Measurements from ENCODE around the gene GOLGA8F.
"Not testable (repeated sequence)": the region's sequence is repeated elsewhere in the genome, so short reads cannot be mapped to it uniquely, and the experiment has no call there.

GOLGA8F gene

GRCh38 chr15:28378364-28378763 is at the start of gene GOLGA8F:
Gene GOLGA8F, plus strand, starts transcription at chr15:28378664. Its CDS starts 98 bp downstream, at chr15:28378762.
- not testable (repeated sequence) for DNase-seq

DNA sequence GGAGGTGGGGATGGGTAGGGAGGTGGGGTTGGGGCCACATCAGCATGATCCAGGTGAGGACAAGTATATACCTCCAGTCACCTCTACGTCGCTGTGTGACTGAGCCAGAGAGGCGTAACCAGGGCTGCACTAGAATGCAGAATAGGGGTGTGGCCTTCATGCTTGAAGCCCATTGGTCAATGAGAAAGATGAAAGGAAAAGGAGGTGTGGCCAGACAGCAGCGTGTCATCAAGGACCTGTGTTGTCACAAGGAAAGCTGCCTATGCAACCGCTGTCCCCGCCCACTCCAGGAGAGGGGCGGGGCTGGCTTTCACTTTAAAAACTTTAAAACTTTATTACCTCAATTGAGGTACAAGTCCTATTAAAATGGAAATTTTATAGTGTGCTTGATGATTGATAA is 20.5 kb upstream of the GOLGA8F start, which contains the start of gene GOLGA6L24:
Gene GOLGA6L24, minus strand, starts transcription at position 101 of the 400 bp plus-strand sequence. Its CDS starts 61 bp downstream, at position 40.
- not testable (repeated sequence) for DNase-seq

- DNase-seq, result not testable (repeated sequence)
These were observed 13.0 kb upstream of the GOLGA8F start for GRCh38 chr15:28365502-28365901.

- not testable (repeated sequence) for DNase-seq
These were observed 1.6 kb downstream of the GOLGA8F start for GRCh38 chr15:28380053-28380452.

- not testable (repeated sequence) for DNase-seq
These were observed 17.6 kb downstream of the GOLGA8F start for GRCh38 chr15:28396022-28396421.

- DNase-seq, result not testable (repeated sequence)
These were observed 24.4 kb downstream of the GOLGA8F start for GRCh38 chr15:28402774-28403435.

GRCh38 chr15:28420470-28420869 is 42.0 kb downstream of the GOLGA8F start:
- DNase-seq, result not testable (repeated sequence)

DNA sequence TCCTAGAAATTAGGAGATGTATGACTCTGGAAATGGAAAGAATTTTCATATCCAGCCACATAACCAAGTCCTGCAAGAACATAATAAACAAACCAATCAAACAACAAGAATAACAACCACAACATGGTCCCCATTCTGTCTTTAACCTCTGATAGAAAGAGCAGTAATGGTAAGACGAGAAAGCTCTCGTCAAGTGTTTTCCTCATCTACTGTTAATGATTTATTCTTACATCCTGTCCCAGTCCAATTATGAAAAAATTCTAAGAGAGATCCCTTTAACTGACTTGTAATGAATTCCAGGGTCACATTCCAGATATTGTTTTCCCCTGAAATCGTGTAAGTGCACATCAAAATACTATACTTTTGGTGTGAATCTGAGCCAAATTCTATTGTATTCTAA is 57.1 kb downstream of the GOLGA8F start:
- not testable (repeated sequence) for DNase-seq
